ENCODE results near the gene CHRNB1. TPM values are rescaled to one million over a fixed set of nuclear protein-coding genes. Genes with fewer than 3 reads are reported as not detected.
A peak's percentile ranks its signal among the peaks of the same experiment; 100 is the strongest.

The CHRNB1 gene
- polyA plus RNA-seq, 2 donors = 7.0 to 7.4 TPM

DNA sequence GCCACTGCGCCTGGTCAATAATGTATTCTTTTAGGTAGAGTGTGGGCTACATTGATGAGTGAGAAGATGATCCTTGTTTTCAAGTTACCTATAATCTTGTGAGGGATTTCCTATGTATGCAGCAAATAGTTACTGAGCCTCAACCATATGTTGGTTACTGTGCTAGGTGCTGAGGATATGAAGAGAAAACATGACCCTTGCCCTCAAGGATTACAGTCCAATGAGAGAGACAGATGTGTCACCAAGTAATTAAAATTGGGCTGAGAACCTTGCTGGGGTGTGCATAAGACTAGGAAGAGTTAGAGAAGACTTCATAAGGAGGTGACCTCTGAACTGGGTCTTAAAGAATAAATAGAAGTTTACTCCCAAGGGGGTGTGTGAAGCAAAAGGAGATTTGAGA, 46.7 kb downstream of the CHRNB1 start:
- Histone ChIP-seq H3K9me3 (ENCODE audit: control insufficient read depth in 2 of 2, insufficient read depth in 1 of 2, low read depth in 1 of 2, low read length in 1 of 2) (no peaks in the 10 kb centered on the region), H3K4me1 (ENCODE audit: control insufficient read depth in 2 of 2, insufficient read depth in 2 of 2, low read length in 1 of 2) (peaks cover 0 to 2% of the 10 kb centered on the region in 2 donors), H3K36me3 (ENCODE audit: control insufficient read depth in 2 of 2, insufficient read depth in 2 of 2, low read length in 1 of 2) (peaks cover 3 to 20% of the 10 kb centered on the region in 2 donors), H3K4me3 (ENCODE audit: low read depth in 1 of 2, low read length in 2 of 2) (no peak overlapping the region), H3K27me3 (ENCODE audit: control insufficient read depth in 1 of 2, insufficient read depth in 2 of 2, low read length in 2 of 2) (no peaks in the 10 kb centered on the region), H3K27ac (ENCODE audit: low read depth in 2 of 2, low read length in 1 of 2) (no peak overlapping the region)
- 94 to 96% methylated on average over 1 of the region's 1 CpG for whole genome bisulfite sequencing, 2 donors

DNA sequence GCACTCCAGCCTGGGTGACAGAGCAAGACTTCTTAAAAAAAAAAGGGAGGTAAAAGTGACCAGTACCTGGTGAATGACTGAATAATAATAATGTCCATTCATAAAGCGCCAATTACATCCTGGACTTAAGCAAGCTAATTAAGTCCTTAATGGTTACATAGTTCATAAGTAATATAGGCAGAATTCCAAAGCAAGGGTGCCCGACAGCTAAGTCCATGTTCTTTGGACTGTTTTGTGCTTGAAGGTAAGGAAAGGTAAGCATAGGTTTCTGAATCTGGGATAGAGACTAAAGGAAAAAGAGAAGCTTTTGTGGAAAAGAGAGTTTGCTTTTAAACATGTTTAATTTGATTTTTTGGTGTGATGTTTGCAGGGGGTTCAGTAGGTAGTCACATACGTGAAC, 49.1 kb downstream of the CHRNB1 start:
- Histone ChIP-seq H3K36me3 (ENCODE audit: control insufficient read depth in 2 of 2, insufficient read depth in 2 of 2, low read length in 1 of 2) (peaks cover 17 to 39% of the 10 kb centered on the region in 2 donors), H3K27me3 (ENCODE audit: control insufficient read depth in 1 of 2, insufficient read depth in 2 of 2, low read length in 2 of 2) (no peaks in the 10 kb centered on the region), H3K27ac (ENCODE audit: low read depth in 2 of 2, low read length in 1 of 2) (no peak overlapping the region), H3K9me3 (ENCODE audit: control insufficient read depth in 2 of 2, insufficient read depth in 1 of 2, low read depth in 1 of 2, low read length in 1 of 2) (no peaks in the 10 kb centered on the region), H3K4me3 (ENCODE audit: low read depth in 1 of 2, low read length in 2 of 2) (no peak overlapping the region), H3K4me1 (ENCODE audit: control insufficient read depth in 2 of 2, insufficient read depth in 2 of 2, low read length in 1 of 2) (peaks cover 0 to 2% of the 10 kb centered on the region in 2 donors)
- 79 to 93% methylated on average over 3 of the region's 3 CpGs for WGBS, 2 donors

DNA sequence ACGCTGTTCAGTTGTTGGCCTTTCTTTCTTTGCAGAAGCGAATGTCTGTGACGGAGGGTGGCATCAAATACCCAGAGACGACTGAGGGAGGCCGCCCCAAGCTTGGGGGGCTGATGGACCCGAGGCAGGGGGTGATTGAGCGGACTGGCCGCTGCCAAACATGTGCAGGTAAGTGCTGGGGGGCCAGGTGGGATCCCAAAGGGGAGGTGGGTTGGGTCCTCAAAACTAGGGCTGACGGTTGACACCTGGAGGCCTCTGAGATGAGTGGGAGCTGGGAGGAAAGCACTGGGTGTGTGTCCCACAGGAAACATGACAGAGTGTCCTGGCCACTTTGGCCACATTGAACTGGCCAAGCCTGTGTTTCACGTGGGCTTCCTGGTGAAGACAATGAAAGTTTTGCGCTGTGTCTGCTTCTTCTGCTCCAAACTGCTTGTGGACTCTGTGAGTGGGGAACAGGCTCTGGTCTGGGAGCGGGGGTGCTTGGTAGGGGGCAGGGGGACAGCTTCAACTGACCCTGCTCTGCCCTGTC, 51.1 kb downstream of the CHRNB1 start:
- no peaks in the 10 kb centered on the region for H3K27me3 ChIP-seq (ENCODE audit: control insufficient read depth in 1 of 2, insufficient read depth in 2 of 2, low read length in 2 of 2)
- H3K9me3 ChIP-seq (ENCODE audit: control insufficient read depth in 2 of 2, insufficient read depth in 1 of 2, low read depth in 1 of 2, low read length in 1 of 2) = no peaks in the 10 kb centered on the region
- no peak overlapping the region for H3K4me3 ChIP-seq (ENCODE audit: low read depth in 1 of 2, low read length in 2 of 2)
- H3K4me1 ChIP-seq (ENCODE audit: control insufficient read depth in 2 of 2, insufficient read depth in 2 of 2, low read length in 1 of 2) = peaks cover 0 to 2% of the 10 kb centered on the region in 2 donors
- no peak overlapping the region for H3K27ac ChIP-seq (ENCODE audit: low read depth in 2 of 2, low read length in 1 of 2)
- 89 to 91% methylated on average over 12 of the region's 12 CpGs for WGBS, 2 donors
- H3K36me3 ChIP-seq (ENCODE audit: control insufficient read depth in 2 of 2, insufficient read depth in 2 of 2, low read length in 1 of 2) = peaks cover 19 to 52% of the 10 kb centered on the region in 2 donors

DNA sequence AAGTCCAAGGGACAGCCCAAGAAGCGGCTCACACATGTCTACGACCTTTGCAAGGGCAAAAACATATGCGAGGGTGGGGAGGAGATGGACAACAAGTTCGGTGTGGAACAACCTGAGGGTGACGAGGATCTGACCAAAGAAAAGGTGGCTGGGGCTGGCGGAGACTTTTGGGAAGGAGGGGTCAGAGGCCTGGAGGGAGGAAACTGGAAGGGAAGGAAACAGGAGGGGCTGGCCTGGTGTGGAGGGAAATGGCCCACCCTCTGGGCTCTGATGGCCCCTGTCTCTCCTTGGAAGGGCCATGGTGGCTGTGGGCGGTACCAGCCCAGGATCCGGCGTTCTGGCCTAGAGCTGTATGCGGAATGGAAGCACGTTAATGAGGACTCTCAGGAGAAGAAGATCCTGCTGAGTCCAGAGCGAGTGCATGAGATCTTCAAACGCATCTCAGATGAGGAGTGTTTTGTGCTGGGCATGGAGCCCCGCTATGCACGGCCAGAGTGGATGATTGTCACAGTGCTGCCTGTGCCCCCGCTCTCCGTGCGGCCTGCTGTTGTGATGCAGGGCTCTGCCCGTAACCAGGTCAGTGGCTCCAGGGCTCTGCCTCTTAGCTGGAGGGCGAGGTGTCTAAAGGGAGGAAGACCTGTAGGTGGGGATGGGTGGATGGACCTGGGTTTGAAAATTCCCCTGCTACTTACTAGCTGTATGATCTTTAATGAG, 51.8 kb downstream of the CHRNB1 start:
- H3K27ac ChIP-seq (ENCODE audit: low read depth in 2 of 2, low read length in 1 of 2) = peak overlapping the region in 1 of 2 donors; percentile 34
- H3K27me3 ChIP-seq (ENCODE audit: control insufficient read depth in 1 of 2, insufficient read depth in 2 of 2, low read length in 2 of 2) = no peaks in the 10 kb centered on the region
- H3K9me3 ChIP-seq (ENCODE audit: control insufficient read depth in 2 of 2, insufficient read depth in 1 of 2, low read depth in 1 of 2, low read length in 1 of 2) = no peaks in the 10 kb centered on the region
- WGBS, 2 donors = 85 to 88% methylated on average over 20 of the region's 20 CpGs
- no peak overlapping the region for H3K4me3 ChIP-seq (ENCODE audit: low read depth in 1 of 2, low read length in 2 of 2)
- H3K36me3 ChIP-seq (ENCODE audit: control insufficient read depth in 2 of 2, insufficient read depth in 2 of 2, low read length in 1 of 2) = peaks cover 25 to 55% of the 10 kb centered on the region in 2 donors
- H3K4me1 ChIP-seq (ENCODE audit: control insufficient read depth in 2 of 2, insufficient read depth in 2 of 2, low read length in 1 of 2) = peaks cover 0 to 2% of the 10 kb centered on the region in 2 donors

DNA sequence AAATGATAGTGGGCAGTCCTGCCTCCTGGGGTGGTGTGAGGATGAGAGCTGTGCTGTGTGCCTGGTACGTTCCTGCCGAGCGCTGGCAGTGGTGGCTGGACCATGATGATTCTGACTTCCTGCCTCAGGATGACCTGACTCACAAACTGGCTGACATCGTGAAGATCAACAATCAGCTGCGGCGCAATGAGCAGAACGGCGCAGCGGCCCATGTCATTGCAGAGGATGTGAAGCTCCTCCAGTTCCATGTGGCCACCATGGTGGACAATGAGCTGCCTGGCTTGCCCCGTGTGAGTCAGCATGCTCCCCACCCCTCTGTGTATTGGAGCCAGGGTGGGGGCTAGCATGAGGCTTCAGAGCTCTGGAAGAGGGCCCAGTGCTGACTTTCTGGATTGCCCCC, 52.4 kb downstream of the CHRNB1 start:
- peaks cover 0 to 2% of the 10 kb centered on the region in 2 donors for H3K4me1 ChIP-seq (ENCODE audit: control insufficient read depth in 2 of 2, insufficient read depth in 2 of 2, low read length in 1 of 2)
- no peaks in the 10 kb centered on the region for H3K9me3 ChIP-seq (ENCODE audit: control insufficient read depth in 2 of 2, insufficient read depth in 1 of 2, low read depth in 1 of 2, low read length in 1 of 2)
- no peaks in the 10 kb centered on the region for H3K27me3 ChIP-seq (ENCODE audit: control insufficient read depth in 1 of 2, insufficient read depth in 2 of 2, low read length in 2 of 2)
- H3K4me3 ChIP-seq (ENCODE audit: low read depth in 1 of 2, low read length in 2 of 2) = no peak overlapping the region
- no peak overlapping the region for H3K27ac ChIP-seq (ENCODE audit: low read depth in 2 of 2, low read length in 1 of 2)
- 77 to 89% methylated on average over 10 of the region's 10 CpGs for WGBS, 2 donors
- peaks cover 31 to 58% of the 10 kb centered on the region in 2 donors for H3K36me3 ChIP-seq (ENCODE audit: control insufficient read depth in 2 of 2, insufficient read depth in 2 of 2, low read length in 1 of 2)

DNA sequence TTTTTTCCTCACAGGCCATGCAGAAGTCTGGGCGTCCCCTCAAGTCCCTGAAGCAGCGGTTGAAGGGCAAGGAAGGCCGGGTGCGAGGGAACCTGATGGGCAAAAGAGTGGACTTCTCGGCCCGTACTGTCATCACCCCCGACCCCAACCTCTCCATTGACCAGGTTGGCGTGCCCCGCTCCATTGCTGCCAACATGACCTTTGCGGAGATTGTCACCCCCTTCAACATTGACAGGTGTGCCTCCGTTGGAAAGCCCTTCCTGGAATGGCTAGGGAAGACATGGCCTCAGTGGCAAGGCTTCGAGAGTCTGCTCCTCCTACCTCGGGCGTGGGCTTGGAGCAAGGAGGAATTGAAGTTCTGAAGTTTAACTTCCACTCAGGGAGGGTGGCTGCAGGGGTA, 52.8 kb downstream of the CHRNB1 start:
- H3K27me3 ChIP-seq (ENCODE audit: control insufficient read depth in 1 of 2, insufficient read depth in 2 of 2, low read length in 2 of 2) = no peaks in the 10 kb centered on the region
- peaks cover 31 to 60% of the 10 kb centered on the region in 2 donors for H3K36me3 ChIP-seq (ENCODE audit: control insufficient read depth in 2 of 2, insufficient read depth in 2 of 2, low read length in 1 of 2)
- H3K4me3 ChIP-seq (ENCODE audit: low read depth in 1 of 2, low read length in 2 of 2) = no peak overlapping the region
- H3K4me1 ChIP-seq (ENCODE audit: control insufficient read depth in 2 of 2, insufficient read depth in 2 of 2, low read length in 1 of 2) = peaks cover 0 to 2% of the 10 kb centered on the region in 2 donors
- 91 to 92% methylated on average over 14 of the region's 14 CpGs for WGBS, 2 donors
- no peak overlapping the region for H3K27ac ChIP-seq (ENCODE audit: low read depth in 2 of 2, low read length in 1 of 2)
- H3K9me3 ChIP-seq (ENCODE audit: control insufficient read depth in 2 of 2, insufficient read depth in 1 of 2, low read depth in 1 of 2, low read length in 1 of 2) = no peaks in the 10 kb centered on the region

DNA sequence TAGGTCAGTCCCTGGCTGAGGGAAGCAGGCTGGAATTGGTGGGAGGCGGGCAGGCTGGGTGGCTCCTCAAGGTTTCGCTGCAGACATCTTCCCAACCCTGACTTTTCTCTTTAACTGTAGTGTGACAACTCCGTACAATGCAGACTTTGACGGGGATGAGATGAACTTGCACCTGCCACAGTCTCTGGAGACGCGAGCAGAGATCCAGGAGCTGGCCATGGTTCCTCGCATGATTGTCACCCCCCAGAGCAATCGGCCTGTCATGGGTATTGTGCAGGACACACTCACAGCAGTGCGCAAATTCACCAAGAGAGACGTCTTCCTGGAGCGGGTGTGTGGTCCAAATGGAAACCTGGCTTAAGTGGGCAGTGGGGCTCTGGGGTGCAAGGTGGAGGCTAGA, 54.3 kb downstream of the CHRNB1 start:
- 85 to 87% methylated on average over 11 of the region's 11 CpGs for WGBS, 2 donors
- H3K27ac ChIP-seq (ENCODE audit: low read depth in 2 of 2, low read length in 1 of 2) = no peak overlapping the region
- H3K9me3 ChIP-seq (ENCODE audit: control insufficient read depth in 2 of 2, insufficient read depth in 1 of 2, low read depth in 1 of 2, low read length in 1 of 2) = no peaks in the 10 kb centered on the region
- H3K27me3 ChIP-seq (ENCODE audit: control insufficient read depth in 1 of 2, insufficient read depth in 2 of 2, low read length in 2 of 2) = no peaks in the 10 kb centered on the region
- no peaks in the 10 kb centered on the region for H3K4me1 ChIP-seq (ENCODE audit: control insufficient read depth in 2 of 2, insufficient read depth in 2 of 2, low read length in 1 of 2)
- H3K4me3 ChIP-seq (ENCODE audit: low read depth in 1 of 2, low read length in 2 of 2) = no peak overlapping the region
- H3K36me3 ChIP-seq (ENCODE audit: control insufficient read depth in 2 of 2, insufficient read depth in 2 of 2, low read length in 1 of 2) = peaks cover 44 to 74% of the 10 kb centered on the region in 2 donors

DNA sequence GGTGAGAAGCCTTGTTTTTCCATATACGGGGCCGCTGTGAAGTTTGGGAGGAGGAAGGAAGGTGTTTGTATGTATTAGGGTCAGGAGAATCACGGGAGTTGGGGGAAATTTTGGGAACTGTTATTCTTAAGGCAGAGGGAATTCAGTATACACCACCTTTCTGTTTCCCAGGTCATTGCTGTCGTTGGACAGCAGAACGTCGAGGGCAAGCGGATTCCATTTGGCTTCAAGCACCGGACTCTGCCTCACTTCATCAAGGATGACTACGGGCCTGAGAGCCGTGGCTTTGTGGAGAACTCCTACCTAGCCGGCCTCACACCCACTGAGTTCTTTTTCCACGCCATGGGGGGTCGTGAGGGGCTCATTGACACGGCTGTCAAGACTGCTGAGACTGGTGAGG, 56.9 kb downstream of the CHRNB1 start:
- Histone ChIP-seq H3K27ac (ENCODE audit: low read depth in 2 of 2, low read length in 1 of 2) (no peak overlapping the region), H3K36me3 (ENCODE audit: control insufficient read depth in 2 of 2, insufficient read depth in 2 of 2, low read length in 1 of 2) (peaks cover 41 to 61% of the 10 kb centered on the region in 2 donors), H3K4me3 (ENCODE audit: low read depth in 1 of 2, low read length in 2 of 2) (no peak overlapping the region), H3K9me3 (ENCODE audit: control insufficient read depth in 2 of 2, insufficient read depth in 1 of 2, low read depth in 1 of 2, low read length in 1 of 2) (no peaks in the 10 kb centered on the region), H3K4me1 (ENCODE audit: control insufficient read depth in 2 of 2, insufficient read depth in 2 of 2, low read length in 1 of 2) (no peaks in the 10 kb centered on the region), H3K27me3 (ENCODE audit: control insufficient read depth in 1 of 2, insufficient read depth in 2 of 2, low read length in 2 of 2) (no peaks in the 10 kb centered on the region)
- WGBS, 2 donors = 84% methylated on average over 14 of the region's 14 CpGs

DNA sequence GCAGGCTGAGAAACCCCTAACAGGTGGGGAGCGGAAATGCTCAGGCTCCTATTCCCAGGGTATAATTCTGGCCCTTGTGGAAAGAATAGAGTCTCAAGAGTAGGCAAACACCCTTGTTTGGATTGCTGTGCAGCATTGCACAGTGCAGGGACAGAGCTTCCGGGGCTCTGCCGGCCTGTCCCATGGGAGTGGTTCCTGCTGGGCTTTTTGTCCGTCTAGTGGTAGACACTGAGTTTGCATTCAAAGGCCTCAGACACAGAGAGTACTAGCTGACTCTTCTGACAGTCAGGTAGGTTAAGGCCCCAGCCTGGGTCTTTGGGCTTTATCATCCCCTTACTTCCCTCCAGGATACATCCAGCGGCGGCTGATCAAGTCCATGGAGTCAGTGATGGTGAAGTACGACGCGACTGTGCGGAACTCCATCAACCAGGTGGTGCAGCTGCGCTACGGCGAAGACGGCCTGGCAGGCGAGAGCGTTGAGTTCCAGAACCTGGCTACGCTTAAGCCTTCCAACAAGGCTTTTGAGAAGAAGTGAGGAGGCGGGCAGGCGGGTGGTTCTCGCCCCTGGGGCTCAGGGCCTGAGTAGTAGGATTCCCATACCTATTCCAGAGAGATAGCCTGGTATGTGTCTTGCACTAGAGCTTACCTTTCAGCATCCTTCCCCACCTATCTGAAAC, 57.4 kb downstream of the CHRNB1 start:
- Histone ChIP-seq H3K4me3 (ENCODE audit: low read depth in 1 of 2, low read length in 2 of 2) (no peak overlapping the region), H3K27me3 (ENCODE audit: control insufficient read depth in 1 of 2, insufficient read depth in 2 of 2, low read length in 2 of 2) (no peaks in the 10 kb centered on the region), H3K9me3 (ENCODE audit: control insufficient read depth in 2 of 2, insufficient read depth in 1 of 2, low read depth in 1 of 2, low read length in 1 of 2) (no peaks in the 10 kb centered on the region), H3K4me1 (ENCODE audit: control insufficient read depth in 2 of 2, insufficient read depth in 2 of 2, low read length in 1 of 2) (no peaks in the 10 kb centered on the region), H3K36me3 (ENCODE audit: control insufficient read depth in 2 of 2, insufficient read depth in 2 of 2, low read length in 1 of 2) (peaks cover 38 to 56% of the 10 kb centered on the region in 2 donors), H3K27ac (ENCODE audit: low read depth in 2 of 2, low read length in 1 of 2) (no peak overlapping the region)
- 90 to 92% methylated on average over 20 of the region's 20 CpGs for WGBS, 2 donors

All from esophagus (tissue), 2 donors.